Panc1 (cell line): Measurements from ENCODE around the gene PCED1B. TPM values are rescaled to one million over a fixed set of nuclear protein-coding genes. Genes with fewer than 3 reads are reported as not detected.
A peak's percentile ranks its signal among the peaks of the same experiment; 100 is the strongest.

Source experiments
- ATAC-seq: fragments of 200-7000 bp; cut with Tn5 transposase; 2 replicates; pipeline ENCODE4 v1.9.1; 2020; ENCODE audit warnings: mild to moderate bottlenecking, moderate library complexity
- BruUV-seq: library from RNA; stranded (reverse); fragments of 400-500 nt; replicated peaks from 2 replicates; lab custom pipeline; 2021; lab: Mats Ljungman, UMichigan
- CTCF ChIA-PET: fragments of 300-600 bp; sonication (Branson Sonifier 250); formaldehyde crosslinking; loops from one replicate; lab custom pipeline; 2022; ENCODE audit warnings: antibody characterized with exemption; lab: Charles Lee
- POLR2A ChIA-PET: fragments of 300-600 bp; sonication (Branson Sonifier 250); formaldehyde crosslinking; loops from one replicate; lab custom pipeline; 2022; ENCODE audit warnings: antibody characterized with exemption; lab: Charles Lee
- DNase-seq: peaks from one replicate; pipeline ENCODE4 v3.0.0-alpha.2; 2010; ENCODE audit warnings: low read depth, low spot score
- H3K27ac ChIP-seq: 2 replicates; pipeline ENCODE4 v1.5.1; 2011; ENCODE audit warnings: mild to moderate bottlenecking, low read length, inconsistent platforms
- H3K27me3 ChIP-seq: fragments of 200-500 bp; sonication (Bioruptor generic); 2 replicates; pipeline ENCODE4 v1.6.0; 2014; ENCODE audit warnings: low read length, inconsistent platforms; ENCODE audit not compliant: control insufficient read depth, insufficient read depth
- H3K36me3 ChIP-seq: fragments of 200-500 bp; sonication (Bioruptor generic); 2 replicates; pipeline ENCODE4 v1.5.1; 2014; ENCODE audit warnings: inconsistent platforms, mild to moderate bottlenecking, low read length, moderate library complexity; ENCODE audit not compliant: control insufficient read depth, insufficient read depth
- H3K4me1 ChIP-seq: 2 replicates; pipeline ENCODE4 v1.5.1; 2011; ENCODE audit warnings: inconsistent platforms, mild to moderate bottlenecking, low read length, moderate library complexity; ENCODE audit not compliant: control insufficient read depth, insufficient read depth
- H3K4me3 ChIP-seq, 2 experiments: 2 replicates each; pipeline ENCODE4 v1.5.1; 2011 to 2012; ENCODE audit warnings: low read depth in 2 of 2, low read length in 2 of 2, mild to moderate bottlenecking in 2 of 2, inconsistent platforms in 1 of 2, moderate library complexity in 1 of 2
- H3K9me3 ChIP-seq: fragments of 200-500 bp; sonication (Bioruptor generic); 2 replicates; pipeline ENCODE4 v1.5.1; 2014; ENCODE audit warnings: low read depth, mild to moderate bottlenecking, inconsistent platforms, low read length, moderate library complexity; ENCODE audit not compliant: control insufficient read depth, insufficient read depth
- POLR2AphosphoS5 ChIP-seq: IDR thresholded peaks from 2 replicates; pipeline ENCODE4 v1.6.1; 2012; ENCODE audit warnings: mild to moderate bottlenecking, low read depth, low read length, moderate library complexity
- REST ChIP-seq, 2 experiments: IDR thresholded peaks; 2 replicates each; pipeline ENCODE4 v1.6.1; 2011 to 2012; ENCODE audit warnings: low read depth in 2 of 2, control low read depth in 1 of 2, low read length in 1 of 2, mild to moderate bottlenecking in 1 of 2, moderate library complexity in 1 of 2; ENCODE audit not compliant: insufficient read depth in 1 of 2
- SIN3A ChIP-seq: IDR thresholded peaks from 2 replicates; pipeline ENCODE4 v1.6.1; 2012; ENCODE audit warnings: low read depth, mild to moderate bottlenecking, low read length, moderate library complexity, borderline replicate concordance; ENCODE audit not compliant: insufficient read depth
- TCF7L2 ChIP-seq: IDR thresholded peaks from 2 replicates; pipeline ENCODE4 v1.6.1; 2011; ENCODE audit warnings: mild to moderate bottlenecking, low read depth, low read length, inconsistent platforms
- in situ Hi-C: cut with HindIII; loops from 2 replicates; pipeline ENCODE4 v1.10.0; 2016; ENCODE audit warnings: low sequenced_read_pairs, low pct_unique_long_range_greater_than_20kb
- intact Hi-C: fragments of 100-400 bp; cut with micrococcal nuclease; formaldehyde crosslinking; loops from one replicate; pipeline ENCODE4 v1.10.0; 2022; ENCODE audit not compliant: unreplicated experiment
- total RNA-seq: library from RNA; stranded (reverse); gene quantifications from one replicate; pipeline ENCODE4 v1.2.1, GENCODE V29; 2021; ENCODE audit not compliant: unreplicated experiment
- TF ChIP-seq, protein P1 (sequence below): fragments of 450-650 bp; IDR thresholded peaks from 2 replicates; pipeline ENCODE4 v1.5.1; 2017; ENCODE audit warnings: mild to moderate bottlenecking

PCED1B gene
- total RNA-seq, 1 experiment from 2014 or later: 0.82 TPM

GRCh38 chr12:47249719-47250357, 170.4 kb downstream of the PCED1B start:
- CTCF ChIA-PET: no interaction called here
- ATAC-seq (peak; percentile 58; the same call in 1 of the 2 replicates), DNase-seq (no peak)
- H3K4me1 ChIP-seq: no peaks in the 10 kb centered on the region
- intact Hi-C loops (no loop called here), in situ Hi-C loops (no loop called here)
- no peak overlapping the region for H3K4me3 ChIP-seq
- no peaks in the 10 kb centered on the region for H3K27me3 ChIP-seq
- BruUV-seq: no TSS peak
- no peaks in the 10 kb centered on the region for H3K36me3 ChIP-seq
- TF ChIP-seq REST (IDR thresholded peaks at IDR 0.05; ENCODE audit: insufficient read depth in 1 of 2, low read depth in 2 of 2, low read length in 1 of 2) (no peak), POLR2AphosphoS5 (no peak), TCF7L2 (no peak), SIN3A (no peak)
- TF ChIP-seq, protein P1, sequence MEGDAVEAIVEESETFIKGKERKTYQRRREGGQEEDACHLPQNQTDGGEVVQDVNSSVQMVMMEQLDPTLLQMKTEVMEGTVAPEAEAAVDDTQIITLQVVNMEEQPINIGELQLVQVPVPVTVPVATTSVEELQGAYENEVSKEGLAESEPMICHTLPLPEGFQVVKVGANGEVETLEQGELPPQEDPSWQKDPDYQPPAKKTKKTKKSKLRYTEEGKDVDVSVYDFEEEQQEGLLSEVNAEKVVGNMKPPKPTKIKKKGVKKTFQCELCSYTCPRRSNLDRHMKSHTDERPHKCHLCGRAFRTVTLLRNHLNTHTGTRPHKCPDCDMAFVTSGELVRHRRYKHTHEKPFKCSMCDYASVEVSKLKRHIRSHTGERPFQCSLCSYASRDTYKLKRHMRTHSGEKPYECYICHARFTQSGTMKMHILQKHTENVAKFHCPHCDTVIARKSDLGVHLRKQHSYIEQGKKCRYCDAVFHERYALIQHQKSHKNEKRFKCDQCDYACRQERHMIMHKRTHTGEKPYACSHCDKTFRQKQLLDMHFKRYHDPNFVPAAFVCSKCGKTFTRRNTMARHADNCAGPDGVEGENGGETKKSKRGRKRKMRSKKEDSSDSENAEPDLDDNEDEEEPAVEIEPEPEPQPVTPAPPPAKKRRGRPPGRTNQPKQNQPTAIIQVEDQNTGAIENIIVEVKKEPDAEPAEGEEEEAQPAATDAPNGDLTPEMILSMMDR: no peak
- POLR2A ChIA-PET: no interaction called here
- no peak overlapping the region for H3K27ac ChIP-seq
- H3K9me3 ChIP-seq: no peaks in the 10 kb centered on the region; the same call in 1 of the 2 replicates

DNA sequence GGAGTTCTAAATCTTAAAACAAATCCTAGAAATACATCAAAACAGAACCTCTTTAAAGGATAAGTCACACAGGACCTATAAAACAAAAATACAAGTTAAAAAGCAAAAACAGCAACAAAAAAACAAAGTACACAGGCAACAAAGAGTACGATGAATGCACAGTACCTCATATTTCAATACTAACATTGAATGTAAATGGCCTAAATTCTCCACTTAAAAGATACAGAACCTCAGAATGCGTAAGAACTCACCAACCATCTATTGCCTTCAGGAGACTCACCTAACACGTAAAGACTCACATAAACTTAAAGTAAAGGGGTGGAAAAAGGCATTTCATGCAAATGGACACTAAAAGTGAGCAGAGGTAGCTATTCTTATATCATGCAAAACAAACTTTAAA, 172.5 kb downstream of the PCED1B start:
- Histone ChIP-seq H3K9me3 (no peaks in the 10 kb centered on the region; the same call in 1 of the 2 replicates), H3K36me3 (no peaks in the 10 kb centered on the region), H3K4me3 (no peak overlapping the region), H3K27me3 (no peaks in the 10 kb centered on the region), H3K4me1 (no peaks in the 10 kb centered on the region), H3K27ac (no peak overlapping the region)
- ATAC-seq: no peak
- in situ Hi-C loops (no loop called here), intact Hi-C loops (no loop called here)
- no TSS peak for BruUV-seq
- no peak for DNase-seq
- ChIA-PET CTCF (no interaction called here), POLR2A (no interaction called here)
- TF ChIP-seq SIN3A (no peak), POLR2AphosphoS5 (no peak), TCF7L2 (no peak), REST (IDR thresholded peaks at IDR 0.05; ENCODE audit: insufficient read depth in 1 of 2, low read depth in 2 of 2, low read length in 1 of 2) (no peak)
- TF ChIP-seq, protein P1: no peak
